Adrenal gland (tissue), 5 donors: ENCODE results near the gene MATK.

ENCODE experiments used
- CTCF ChIP-seq, 6 experiments: fragments of 450-650 bp in 4 of 6; fragments of 200-600 bp in 2 of 6; sonication (generic) in 1 of 6; IDR thresholded peaks; 1 replicate in 5 of 6; 2 replicates in 1 of 6; pipeline versions ENCODE4 v1.5.1 to v1.8.0; 2016 to 2021; ENCODE audit warnings: antibody characterized with exemption in 6 of 6, mild to moderate bottlenecking in 2 of 6, moderate library complexity in 1 of 6
- POLR2A ChIP-seq, 2 donors: fragments of 450-650 bp; IDR thresholded peaks; one replicate each; pipeline ENCODE4 v1.6.1; 2017; ENCODE audit warnings: antibody characterized with exemption in 2 of 2, mild to moderate bottlenecking in 2 of 2, moderate library complexity in 1 of 2
- donor health status: DM: no; HTN: no; CAD: no.

GRCh38 chr19:3768748-3769099, 17.5 kb downstream of the MATK start:
- TF ChIP-seq POLR2A (IDR thresholded peaks at IDR 0.05) = no peak
- TF ChIP-seq CTCF (IDR thresholded peaks at IDR 0.05) = no peak
